Upper lobe of right lung (tissue), 1 donor: ENCODE measurements around the gene DOK7. TPM values are rescaled to one million over a fixed set of nuclear protein-coding genes. Genes with fewer than 3 reads are reported as not detected.
"Not testable (repeated sequence)": the region's sequence is repeated elsewhere in the genome, so short reads cannot be mapped to it uniquely, and the experiment has no call there.

ENCODE experiments used
- ATAC-seq: fragments of 200-7000 bp; cut with Tn5 transposase; one replicate; pipeline ENCODE4 v1.9.1; 2020; ENCODE audit warnings: mild to moderate bottlenecking, moderate library complexity
- DNase-seq: peaks from one replicate; pipeline ENCODE4 v3.0.0-alpha.2; 2020
- H3K27ac ChIP-seq: fragments of 200-600 bp; one replicate; pipeline ENCODE4 v1.8.0; 2022
- H3K27me3 ChIP-seq: fragments of 200-600 bp; one replicate; pipeline ENCODE4 v1.8.0; 2022; ENCODE audit warnings: mild to moderate bottlenecking
- H3K36me3 ChIP-seq: fragments of 200-600 bp; one replicate; pipeline ENCODE4 v1.8.0; 2022
- H3K4me1 ChIP-seq: fragments of 200-600 bp; one replicate; pipeline ENCODE4 v1.8.0; 2022
- H3K4me3 ChIP-seq: fragments of 200-600 bp; one replicate; pipeline ENCODE4 v1.8.0; 2022; ENCODE audit warnings: mild to moderate bottlenecking
- H3K9me3 ChIP-seq: fragments of 200-600 bp; one replicate; pipeline ENCODE4 v1.8.0; 2022
- intact Hi-C: fragments of 100-400 bp; cut with DNase I; formaldehyde crosslinking; loops from one replicate; pipeline ENCODE4 v1.11.0; 2022
- total RNA-seq: library from RNA; stranded (reverse); fragmentation: NEBNext Ultra II Directional; extraction: Animal tissue kit (Norgen Biotek cat#: 25700); gene quantifications from one replicate; pipeline ENCODE4 v1.2.1, GENCODE V29; 2021
- TF ChIP-seq, protein P1 (sequence below): fragments of 200-600 bp; IDR thresholded peaks from one replicate; pipeline ENCODE4 v1.8.0; 2022; ENCODE audit warnings: antibody characterized with exemption
- donor health status: DM: no; HTN: yes; CAD: no; lungs with severe emphysema.

DOK7 gene
- total RNA-seq, 1 donor from 2014 or later = 3.6 TPM

DNA sequence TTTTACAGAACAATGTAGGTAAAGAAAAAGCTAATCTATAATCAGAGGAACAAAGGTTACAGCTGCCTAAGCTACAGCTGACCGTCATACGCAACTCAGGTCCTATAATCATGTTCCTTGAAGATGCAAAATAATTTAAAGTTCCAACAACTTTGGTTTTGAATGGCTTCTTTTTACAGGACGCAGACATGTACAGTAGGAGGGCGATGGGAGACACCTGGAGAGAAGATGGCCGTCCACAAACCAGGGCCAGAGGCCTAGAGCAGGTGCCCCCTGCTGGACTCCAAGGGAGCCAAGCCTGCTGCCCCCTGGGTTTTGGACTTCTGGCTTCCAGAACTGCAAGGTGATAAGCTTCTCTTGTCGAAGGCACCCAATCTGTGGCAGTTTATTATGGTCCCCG, 10.7 kb upstream of the DOK7 start:
- intact Hi-C loops = no loop called here
- H3K4me1 ChIP-seq = no peaks in the 10 kb centered on the region
- no peaks in the 10 kb centered on the region for H3K36me3 ChIP-seq
- DNase-seq = no peak
- H3K27me3 ChIP-seq = no peaks in the 10 kb centered on the region
- H3K4me3 ChIP-seq = no peak overlapping the region
- TF ChIP-seq, protein P1, sequence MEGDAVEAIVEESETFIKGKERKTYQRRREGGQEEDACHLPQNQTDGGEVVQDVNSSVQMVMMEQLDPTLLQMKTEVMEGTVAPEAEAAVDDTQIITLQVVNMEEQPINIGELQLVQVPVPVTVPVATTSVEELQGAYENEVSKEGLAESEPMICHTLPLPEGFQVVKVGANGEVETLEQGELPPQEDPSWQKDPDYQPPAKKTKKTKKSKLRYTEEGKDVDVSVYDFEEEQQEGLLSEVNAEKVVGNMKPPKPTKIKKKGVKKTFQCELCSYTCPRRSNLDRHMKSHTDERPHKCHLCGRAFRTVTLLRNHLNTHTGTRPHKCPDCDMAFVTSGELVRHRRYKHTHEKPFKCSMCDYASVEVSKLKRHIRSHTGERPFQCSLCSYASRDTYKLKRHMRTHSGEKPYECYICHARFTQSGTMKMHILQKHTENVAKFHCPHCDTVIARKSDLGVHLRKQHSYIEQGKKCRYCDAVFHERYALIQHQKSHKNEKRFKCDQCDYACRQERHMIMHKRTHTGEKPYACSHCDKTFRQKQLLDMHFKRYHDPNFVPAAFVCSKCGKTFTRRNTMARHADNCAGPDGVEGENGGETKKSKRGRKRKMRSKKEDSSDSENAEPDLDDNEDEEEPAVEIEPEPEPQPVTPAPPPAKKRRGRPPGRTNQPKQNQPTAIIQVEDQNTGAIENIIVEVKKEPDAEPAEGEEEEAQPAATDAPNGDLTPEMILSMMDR = peak; percentile 26
- H3K9me3 ChIP-seq = no peaks in the 10 kb centered on the region
- no peak for ATAC-seq
- no peak overlapping the region for H3K27ac ChIP-seq

DNA sequence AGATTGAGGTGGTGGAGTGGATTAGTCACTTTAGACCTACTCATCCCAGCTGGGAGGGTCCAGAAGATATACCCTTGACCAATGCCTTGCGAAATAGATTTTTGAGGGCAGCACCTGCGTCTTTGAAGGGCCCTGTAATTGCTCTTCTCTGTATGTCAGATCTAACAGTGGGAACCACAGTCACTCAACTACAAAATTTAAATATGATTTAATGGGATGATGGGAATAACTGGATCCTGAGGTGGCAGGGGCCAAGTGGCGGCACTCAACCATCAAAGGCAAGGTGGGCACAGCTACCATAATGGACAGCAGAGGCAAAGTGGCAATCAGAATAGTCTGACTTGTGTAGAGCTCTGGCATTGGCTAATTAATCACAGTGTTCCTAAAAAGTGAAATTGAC, 7.5 kb upstream of the DOK7 start:
- H3K27ac ChIP-seq, H3K36me3 ChIP-seq, H3K4me3 ChIP-seq, DNase-seq, intact Hi-C loops, H3K27me3 ChIP-seq, H3K4me1 ChIP-seq, H3K9me3 ChIP-seq, ATAC-seq: not testable (repeated sequence)

DNA sequence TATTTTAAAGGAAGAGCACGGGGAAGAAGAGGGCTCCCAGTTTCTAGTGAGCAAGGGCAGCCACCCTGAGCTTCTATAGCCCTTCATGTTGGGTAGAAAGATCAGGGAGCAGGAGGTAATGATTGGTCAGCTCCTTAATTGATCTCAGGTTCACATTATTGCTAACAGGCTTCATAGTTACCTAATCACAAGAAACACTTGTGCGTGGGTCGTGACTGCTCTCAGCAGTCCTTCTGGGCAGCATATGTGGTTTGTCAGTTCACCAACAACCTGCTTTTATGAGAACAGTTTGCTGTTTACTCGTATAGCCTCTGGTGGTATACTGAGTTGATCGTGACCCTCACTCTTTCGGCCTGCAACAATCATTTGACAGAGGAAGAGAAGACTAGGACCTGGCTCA, 4.7 kb upstream of the DOK7 start:
- peaks cover 5% of the 10 kb centered on the region for H3K27me3 ChIP-seq
- H3K36me3 ChIP-seq = no peaks in the 10 kb centered on the region
- intact Hi-C loops = no loop called here
- H3K9me3 ChIP-seq = no peaks in the 10 kb centered on the region
- DNase-seq (no peak), ATAC-seq (no peak)
- peaks cover 5% of the 10 kb centered on the region for H3K4me1 ChIP-seq
- H3K27ac ChIP-seq = no peak overlapping the region
- H3K4me3 ChIP-seq = no peak overlapping the region
- TF ChIP-seq, protein P1 = no peak

DNA sequence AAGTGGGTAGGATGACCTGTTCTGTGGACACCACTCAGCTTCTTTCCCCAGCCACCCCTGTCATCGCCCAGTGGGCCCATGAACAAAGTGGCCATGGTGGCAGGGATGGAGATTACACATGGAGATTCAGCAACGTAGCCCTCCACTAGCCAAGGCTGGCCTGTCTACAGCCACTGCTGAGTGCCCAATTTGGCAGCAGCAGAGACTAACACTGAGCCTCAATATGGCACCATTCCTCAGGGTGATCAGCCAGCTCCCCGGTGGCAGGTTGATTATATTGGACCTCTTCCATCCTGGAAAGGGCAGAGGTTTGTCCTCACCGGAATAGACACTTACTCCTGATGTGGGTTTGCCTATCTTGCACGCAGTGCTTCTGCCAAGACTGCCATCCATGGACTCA, 4.0 kb upstream of the DOK7 start:
- H3K36me3 ChIP-seq, H3K4me3 ChIP-seq, H3K4me1 ChIP-seq, intact Hi-C loops, DNase-seq, H3K27ac ChIP-seq, H3K9me3 ChIP-seq, ATAC-seq: not testable (repeated sequence)
- peaks cover 13% of the 10 kb centered on the region for H3K27me3 ChIP-seq

DNA sequence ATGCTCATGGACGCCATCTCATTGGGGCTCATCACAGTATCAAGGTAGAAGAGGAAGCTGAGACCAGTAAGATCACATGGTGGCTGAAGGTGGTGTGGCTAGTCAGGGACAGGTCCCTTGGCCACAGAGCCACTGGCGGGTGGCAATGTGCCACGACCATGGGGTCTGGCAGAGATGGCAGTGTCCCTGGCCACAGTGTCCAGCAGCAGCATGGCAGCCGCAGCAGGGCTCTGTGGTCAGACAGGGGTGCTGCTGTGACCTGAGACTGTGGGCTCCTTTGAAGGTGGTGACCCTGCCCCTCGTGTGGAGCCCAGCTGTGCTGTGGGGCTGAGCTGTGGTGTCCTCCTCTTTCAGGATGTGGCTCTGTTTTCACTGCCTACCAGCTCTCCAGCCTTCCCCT, 2.2 kb upstream of the DOK7 start:
- peaks cover 5% of the 10 kb centered on the region for H3K4me1 ChIP-seq
- H3K9me3 ChIP-seq = no peaks in the 10 kb centered on the region
- peak overlapping the region; percentile 36 for H3K27ac ChIP-seq
- no peak overlapping the region for H3K4me3 ChIP-seq
- no peak for ATAC-seq
- TF ChIP-seq, protein P1 = no peak
- H3K27me3 ChIP-seq = peaks cover 25% of the 10 kb centered on the region
- DNase-seq = no peak
- intact Hi-C loops = no loop called here
- H3K36me3 ChIP-seq = no peaks in the 10 kb centered on the region

DNA sequence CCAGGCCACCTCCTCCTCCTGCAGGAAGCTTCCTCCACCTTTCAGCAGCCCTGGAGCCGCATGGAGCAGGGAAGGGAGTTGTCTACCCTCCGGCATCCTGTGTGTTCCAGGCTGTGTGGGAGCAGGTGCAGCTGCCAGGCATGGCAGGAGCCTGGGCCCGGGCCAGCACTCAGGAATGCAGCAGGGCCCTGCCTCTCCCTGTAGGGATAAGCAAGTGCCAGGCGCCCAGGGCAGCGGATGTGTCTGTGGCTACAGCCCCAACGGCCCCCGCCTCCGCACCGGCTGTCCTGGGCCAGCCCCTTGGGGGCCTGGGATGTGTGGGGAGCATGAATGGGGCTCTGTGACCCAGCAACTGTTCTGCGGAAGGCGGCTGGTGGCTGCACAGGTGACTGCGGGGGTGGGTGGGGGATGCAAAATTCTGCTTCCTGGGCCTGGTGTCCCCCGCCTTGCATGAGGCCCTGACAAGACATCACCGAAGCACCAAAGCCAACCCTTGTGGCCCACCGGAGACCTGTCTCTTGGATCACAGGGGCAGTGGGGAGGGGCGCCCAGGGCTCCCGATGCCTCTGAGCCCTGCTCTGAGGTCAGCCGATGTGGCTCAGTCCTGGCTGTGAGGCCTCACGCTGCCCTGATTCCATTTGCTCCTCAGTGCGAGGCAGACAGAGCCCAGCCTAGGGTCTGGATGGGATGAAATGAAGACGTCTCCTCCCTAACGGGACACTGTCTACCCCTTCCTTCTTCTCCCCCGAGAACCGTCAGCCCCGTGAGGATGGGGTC, 1.4 kb upstream of the DOK7 start:
- no peaks in the 10 kb centered on the region for H3K9me3 ChIP-seq
- intact Hi-C loops = no loop called here
- H3K36me3 ChIP-seq = no peaks in the 10 kb centered on the region
- DNase-seq (peak; percentile 87), ATAC-seq (peak; percentile 86)
- H3K4me1 ChIP-seq = peaks cover 5% of the 10 kb centered on the region
- H3K27me3 ChIP-seq = peaks cover 33% of the 10 kb centered on the region
- peak overlapping the region; percentile 36 for H3K27ac ChIP-seq
- H3K4me3 ChIP-seq = no peak overlapping the region
- TF ChIP-seq, protein P1 = no peak
